Osteoblast (primary cell): ENCODE results near the gene SAMD11. TPM values are rescaled to one million over a fixed set of nuclear protein-coding genes. Genes with fewer than 3 reads are reported as not detected.
A peak's percentile ranks its signal among the peaks of the same experiment; 100 is the strongest.

ENCODE experiments used
- DNase-seq: peaks from one replicate; pipeline ENCODE4 v3.0.0; 2011; ENCODE audit warnings: low spot score, mixed read lengths; ENCODE audit not compliant: insufficient read length; ENCODE audit errors: missing footprints
- H2AFZ ChIP-seq: 2 replicates; pipeline ENCODE4 v1.6.0; 2011; ENCODE audit warnings: mild to moderate bottlenecking, low read length
- H3K27ac ChIP-seq: 2 replicates; pipeline ENCODE4 v1.5.1; 2011; ENCODE audit warnings: mild to moderate bottlenecking, low read depth, low read length, moderate library complexity
- H3K27me3 ChIP-seq: 2 replicates; pipeline ENCODE4 v1.6.0; 2012; ENCODE audit warnings: mild to moderate bottlenecking, control low read depth, inconsistent platforms, low read length, moderate library complexity; ENCODE audit not compliant: insufficient read depth
- H3K36me3 ChIP-seq: 2 replicates; pipeline ENCODE4 v1.5.1; 2011; ENCODE audit warnings: mild to moderate bottlenecking, low read length, control low read depth, moderate library complexity; ENCODE audit not compliant: insufficient read depth
- H3K4me1 ChIP-seq: 2 replicates; pipeline ENCODE4 v1.5.1; 2011; ENCODE audit warnings: mild to moderate bottlenecking, low read length, control low read depth, moderate library complexity; ENCODE audit not compliant: insufficient read depth
- H3K4me2 ChIP-seq: 2 replicates; pipeline ENCODE4 v1.6.0; 2011; ENCODE audit warnings: mild to moderate bottlenecking, low read length; ENCODE audit not compliant: insufficient read depth
- H3K4me3 ChIP-seq: fragments of 200-600 bp; sonication (generic); 3 replicates; pipeline ENCODE4 v1.5.1; 2012; ENCODE audit warnings: mild to moderate bottlenecking, low read length, inconsistent platforms; ENCODE audit not compliant: insufficient read depth
- H3K79me2 ChIP-seq: 2 replicates; pipeline ENCODE4 v1.6.0; 2012; ENCODE audit warnings: mild to moderate bottlenecking, low read length, control low read depth, inconsistent platforms; ENCODE audit not compliant: insufficient read depth
- H3K9me3 ChIP-seq: 2 replicates; pipeline ENCODE4 v1.5.1; 2011; ENCODE audit warnings: low read depth, low read length, control low read depth
- H4K20me1 ChIP-seq: 2 replicates; pipeline ENCODE4 v1.6.0; 2012; ENCODE audit warnings: mild to moderate bottlenecking, low read length, control low read depth; ENCODE audit not compliant: insufficient read depth
- total RNA-seq: library from RNA; depleted of rRNA; stranded (reverse); fragments of >200 nt; gene quantifications from 2 replicates; pipeline ENCODE4 v1.2.3, GENCODE V29; 2012
- TF ChIP-seq, protein P1 (sequence below): IDR thresholded peaks from 2 replicates; pipeline ENCODE4 v1.5.1; 2011; ENCODE audit warnings: mild to moderate bottlenecking, low read depth, low read length, moderate library complexity; ENCODE audit errors: extremely low read depth

SAMD11 gene
- total RNA-seq, 1 donor, result 8.3 TPM

- Histone ChIP-seq H3K4me1 (peaks cover 13% of the 10 kb centered on the region), H3K27ac (no peak overlapping the region), H3K4me3 (no peak overlapping the region), H3K36me3 (no peaks in the 10 kb centered on the region), H3K9me3 (no peaks in the 10 kb centered on the region), H2AFZ (no peak overlapping the region), H3K79me2 (no peaks in the 10 kb centered on the region), H4K20me1 (no peaks in the 10 kb centered on the region), H3K4me2 (no peak overlapping the region), H3K27me3 (peaks cover 40% of the 10 kb centered on the region)
- peak; percentile 93 for DNase-seq
- TF ChIP-seq, protein P1, sequence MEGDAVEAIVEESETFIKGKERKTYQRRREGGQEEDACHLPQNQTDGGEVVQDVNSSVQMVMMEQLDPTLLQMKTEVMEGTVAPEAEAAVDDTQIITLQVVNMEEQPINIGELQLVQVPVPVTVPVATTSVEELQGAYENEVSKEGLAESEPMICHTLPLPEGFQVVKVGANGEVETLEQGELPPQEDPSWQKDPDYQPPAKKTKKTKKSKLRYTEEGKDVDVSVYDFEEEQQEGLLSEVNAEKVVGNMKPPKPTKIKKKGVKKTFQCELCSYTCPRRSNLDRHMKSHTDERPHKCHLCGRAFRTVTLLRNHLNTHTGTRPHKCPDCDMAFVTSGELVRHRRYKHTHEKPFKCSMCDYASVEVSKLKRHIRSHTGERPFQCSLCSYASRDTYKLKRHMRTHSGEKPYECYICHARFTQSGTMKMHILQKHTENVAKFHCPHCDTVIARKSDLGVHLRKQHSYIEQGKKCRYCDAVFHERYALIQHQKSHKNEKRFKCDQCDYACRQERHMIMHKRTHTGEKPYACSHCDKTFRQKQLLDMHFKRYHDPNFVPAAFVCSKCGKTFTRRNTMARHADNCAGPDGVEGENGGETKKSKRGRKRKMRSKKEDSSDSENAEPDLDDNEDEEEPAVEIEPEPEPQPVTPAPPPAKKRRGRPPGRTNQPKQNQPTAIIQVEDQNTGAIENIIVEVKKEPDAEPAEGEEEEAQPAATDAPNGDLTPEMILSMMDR, result peak; percentile 29
These were observed 10.9 kb upstream of the SAMD11 start for GRCh38 chr1:912740-913301.

- no peaks in the 10 kb centered on the region for H3K9me3 ChIP-seq
- H3K4me3 ChIP-seq, result no peak overlapping the region
- no peaks in the 10 kb centered on the region for H4K20me1 ChIP-seq
- H3K79me2 ChIP-seq, result no peaks in the 10 kb centered on the region
- TF ChIP-seq, protein P1, result no peak
- no peak overlapping the region for H2AFZ ChIP-seq
- no peaks in the 10 kb centered on the region for H3K36me3 ChIP-seq
- H3K27me3 ChIP-seq, result peaks cover 48% of the 10 kb centered on the region
- no peak overlapping the region for H3K4me2 ChIP-seq
- peaks cover 13% of the 10 kb centered on the region for H3K4me1 ChIP-seq
- H3K27ac ChIP-seq, result no peak overlapping the region
- DNase-seq, result peak; percentile 72
These were observed 10.1 kb upstream of the SAMD11 start for GRCh38 chr1:913491-914130.

- peaks cover 13% of the 10 kb centered on the region for H3K4me1 ChIP-seq
- TF ChIP-seq, protein P1, result no peak
- H3K27me3 ChIP-seq, result peaks cover 55% of the 10 kb centered on the region
These were observed 9.4 kb upstream of the SAMD11 start for GRCh38 chr1:914131-914890.

DNA sequence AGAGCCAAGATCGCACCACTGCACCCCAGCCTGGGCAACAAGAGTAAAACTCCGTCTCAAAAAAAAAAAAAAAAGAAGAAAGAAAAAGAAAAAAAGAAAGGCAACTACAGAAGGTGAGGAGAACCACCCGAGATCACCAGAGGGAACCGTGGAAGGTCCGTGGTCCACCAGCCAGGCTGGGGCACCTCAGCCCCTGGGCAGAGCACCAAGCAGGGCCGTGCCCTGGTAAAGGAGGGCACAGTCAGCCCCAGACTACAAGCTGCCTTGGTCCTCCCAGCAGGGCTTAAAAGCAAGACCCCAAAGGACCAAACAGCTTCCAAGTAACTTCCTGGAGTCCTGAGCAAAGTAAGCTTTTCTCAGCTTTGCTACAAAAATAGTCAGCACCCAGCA is 8.8 kb upstream of the SAMD11 start:
- peak; percentile 91 for DNase-seq
- no peaks in the 10 kb centered on the region for H3K79me2 ChIP-seq
- TF ChIP-seq, protein P1, result no peak

More at GRCh38 chr1:914131-914890, 9.4 kb upstream of the SAMD11 start:
- Histone ChIP-seq H3K27ac (no peak overlapping the region), H3K9me3 (no peaks in the 10 kb centered on the region), H3K79me2 (no peaks in the 10 kb centered on the region), H3K4me2 (no peak overlapping the region), H2AFZ (no peak overlapping the region), H3K4me3 (no peak overlapping the region), H4K20me1 (no peaks in the 10 kb centered on the region), H3K36me3 (no peaks in the 10 kb centered on the region)
- peak; percentile 68 for DNase-seq

More for the DNA sequence above, 8.8 kb upstream of the SAMD11 start:
- peaks cover 13% of the 10 kb centered on the region for H3K4me1 ChIP-seq
- no peak overlapping the region for H3K4me2 ChIP-seq
- no peak overlapping the region for H3K4me3 ChIP-seq
- H3K36me3 ChIP-seq, result no peaks in the 10 kb centered on the region
- H3K9me3 ChIP-seq, result no peaks in the 10 kb centered on the region
- H3K27ac ChIP-seq, result no peak overlapping the region
- no peaks in the 10 kb centered on the region for H4K20me1 ChIP-seq
- H2AFZ ChIP-seq, result no peak overlapping the region
- peaks cover 61% of the 10 kb centered on the region for H3K27me3 ChIP-seq
